Activated CD8-positive, alpha-beta memory T cell treated with anti-CD3 and anti-CD28 coated beads, Interleukin-2, amount 10 ng/mL, durations not matched to agents 7 days and 5 days (primary cell): ENCODE measurements around the gene TMEM161B. TPM values are rescaled to one million over a fixed set of nuclear protein-coding genes. Genes with fewer than 3 reads are reported as not detected.
"Not testable (repeated sequence)": the region's sequence is repeated elsewhere in the genome, so short reads cannot be mapped to it uniquely, and the experiment has no call there.

ENCODE experiments used
- ATAC-seq: fragments of 150-1000 bp; cut with Tn5 transposase; one replicate; pipeline ENCODE4 v1.10.0; 2021; ENCODE audit warnings: moderate library complexity
- CTCF ChIA-PET: fragments of 350-600 bp; sonication (Branson Sonifier 250); formaldehyde crosslinking; loops from one replicate; lab custom pipeline; 2021; ENCODE audit warnings: antibody characterized with exemption; lab: Charles Lee
- DNase-seq: peaks from one replicate; pipeline ENCODE4 v3.0.0-alpha.2; 2020
- H3K27ac Mint-ChIP-seq: one replicate; pipeline ENCODE4 v1.8.0; 2021; ENCODE audit warnings: mild to moderate bottlenecking, mixed read lengths
- H3K27me3 Mint-ChIP-seq: one replicate; pipeline ENCODE4 v1.8.0; 2021; ENCODE audit warnings: mixed read lengths
- H3K36me3 Mint-ChIP-seq: one replicate; pipeline ENCODE4 v1.8.0; 2021; ENCODE audit warnings: mild to moderate bottlenecking, mixed read lengths
- H3K4me1 Mint-ChIP-seq: one replicate; pipeline ENCODE4 v1.8.0; 2021; ENCODE audit warnings: mixed read lengths
- H3K4me3 Mint-ChIP-seq: one replicate; pipeline ENCODE4 v1.8.0; 2021; ENCODE audit warnings: mild to moderate bottlenecking, moderate library complexity, mixed read lengths
- H3K9me3 Mint-ChIP-seq: one replicate; pipeline ENCODE4 v1.8.0; 2022; ENCODE audit warnings: low read depth, mixed read lengths
- total RNA-seq, 2 experiments: library from RNA; stranded (reverse); gene quantifications; one replicate each; pipeline ENCODE4 v1.2.3, GENCODE V29; 2021

Gene TMEM161B
- total RNA-seq, 2 experiments from 2014 or later: 24.3 to 28.0 TPM

DNA sequence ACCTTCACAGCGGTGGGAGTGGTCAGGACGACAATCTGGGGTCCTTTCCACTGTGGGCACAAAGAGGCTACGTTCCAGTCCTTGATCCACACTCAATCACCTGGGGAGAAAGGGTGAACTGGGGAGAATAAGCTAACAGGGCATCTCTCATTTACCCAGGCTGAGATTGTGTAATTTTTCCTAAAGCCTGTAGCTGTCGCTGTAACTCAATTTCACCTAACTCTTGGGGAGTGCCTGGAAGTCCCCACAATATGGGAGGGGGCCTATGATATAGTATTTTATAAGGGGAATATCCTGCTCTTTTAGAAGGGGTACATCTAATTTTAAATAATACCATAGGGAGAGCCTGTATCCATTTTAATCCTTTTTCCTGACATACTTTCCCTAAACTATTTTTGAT lies 79.2 kb downstream of the TMEM161B start:
- CTCF ChIA-PET: not testable (repeated sequence)

DNA sequence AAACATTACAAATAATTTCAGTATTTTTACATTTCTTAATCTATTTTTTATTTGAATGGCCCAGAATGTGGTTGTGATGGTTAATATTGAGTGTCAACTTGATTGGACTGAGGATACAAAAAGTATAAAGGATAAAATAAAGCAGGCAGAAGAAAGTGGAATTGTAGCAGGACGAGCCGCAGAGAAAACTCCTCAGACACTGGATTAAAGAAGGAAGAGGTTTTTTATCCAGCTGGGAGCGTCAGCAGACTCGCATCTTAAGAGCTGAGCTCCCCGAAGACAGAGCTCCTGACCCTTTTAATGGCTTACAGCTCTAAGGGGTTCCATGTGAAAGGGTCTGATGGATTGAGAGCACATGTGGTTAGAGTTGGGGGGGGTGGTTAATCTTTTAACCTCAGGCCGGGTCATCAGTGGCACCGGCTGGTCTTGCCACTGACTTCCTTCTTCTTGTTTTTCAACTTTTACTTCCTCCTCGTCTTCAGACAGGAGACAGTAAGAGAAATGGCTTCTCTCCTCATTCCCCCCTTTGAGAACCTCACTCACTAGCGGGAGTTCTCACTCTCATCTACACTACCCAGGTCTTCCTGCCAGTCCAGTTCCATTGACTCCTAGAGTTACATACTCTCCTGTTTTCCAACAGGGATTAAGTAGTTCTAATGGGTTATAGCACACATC lies 80.0 kb downstream of the TMEM161B start:
- ATAC-seq (no peak), DNase-seq (no peak)
- CTCF ChIA-PET: no interaction called here
- Mint-ChIP-seq H3K4me3 (no peak overlapping the region), H3K4me1 (no peaks in the 10 kb centered on the region), H3K36me3 (peaks cover 42% of the 10 kb centered on the region), H3K9me3 (peaks cover 6% of the 10 kb centered on the region), H3K27ac (no peak overlapping the region), H3K27me3 (no peaks in the 10 kb centered on the region)

More for the DNA sequence above, 79.2 kb downstream of the TMEM161B start:
- H3K4me1 Mint-ChIP-seq, H3K9me3 Mint-ChIP-seq, H3K27ac Mint-ChIP-seq, DNase-seq, ATAC-seq, H3K27me3 Mint-ChIP-seq, H3K4me3 Mint-ChIP-seq: not testable (repeated sequence)
- H3K36me3 Mint-ChIP-seq: peaks cover 49% of the 10 kb centered on the region

- no peak overlapping the region for H3K27ac Mint-ChIP-seq
- peaks cover 9% of the 10 kb centered on the region for H3K36me3 Mint-ChIP-seq
- no peaks in the 10 kb centered on the region for H3K4me1 Mint-ChIP-seq
- H3K27me3 Mint-ChIP-seq: peaks cover 6% of the 10 kb centered on the region
- DNase-seq (no peak), ATAC-seq (no peak)
- CTCF ChIA-PET: interaction anchor here (0.5 kb wide), 1 partner anchor 22 kb away, joined by 3 read pairs; no protein-coding TSS in a partner anchor
- peaks cover 2% of the 10 kb centered on the region for H3K9me3 Mint-ChIP-seq
- no peak overlapping the region for H3K4me3 Mint-ChIP-seq
Observed at GRCh38 chr5:88183255-88183654, 85.4 kb downstream of the TMEM161B start.

DNA sequence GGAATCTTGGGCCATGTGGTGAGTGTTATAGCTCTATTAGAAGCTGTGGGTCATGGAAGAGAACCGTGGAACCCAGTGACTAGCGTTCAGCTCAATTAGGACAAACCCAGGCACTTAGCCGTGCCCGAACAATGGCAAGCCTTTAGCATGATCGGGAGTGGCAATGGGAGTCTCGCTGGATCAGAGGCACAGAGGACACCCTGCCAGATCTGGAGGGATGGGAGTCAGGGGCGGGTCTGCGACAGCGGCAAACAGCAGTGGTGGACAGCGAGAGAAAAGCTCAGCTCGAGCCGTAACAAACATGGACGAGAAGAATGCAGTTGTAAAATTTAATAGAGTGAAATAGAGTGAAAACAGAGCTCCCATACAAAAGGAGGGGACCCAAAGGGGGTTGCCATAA lies 91.2 kb downstream of the TMEM161B start:
- ATAC-seq, H3K36me3 Mint-ChIP-seq, H3K4me3 Mint-ChIP-seq, H3K27me3 Mint-ChIP-seq, H3K9me3 Mint-ChIP-seq, DNase-seq, CTCF ChIA-PET, H3K27ac Mint-ChIP-seq, H3K4me1 Mint-ChIP-seq: not testable (repeated sequence)

DNA sequence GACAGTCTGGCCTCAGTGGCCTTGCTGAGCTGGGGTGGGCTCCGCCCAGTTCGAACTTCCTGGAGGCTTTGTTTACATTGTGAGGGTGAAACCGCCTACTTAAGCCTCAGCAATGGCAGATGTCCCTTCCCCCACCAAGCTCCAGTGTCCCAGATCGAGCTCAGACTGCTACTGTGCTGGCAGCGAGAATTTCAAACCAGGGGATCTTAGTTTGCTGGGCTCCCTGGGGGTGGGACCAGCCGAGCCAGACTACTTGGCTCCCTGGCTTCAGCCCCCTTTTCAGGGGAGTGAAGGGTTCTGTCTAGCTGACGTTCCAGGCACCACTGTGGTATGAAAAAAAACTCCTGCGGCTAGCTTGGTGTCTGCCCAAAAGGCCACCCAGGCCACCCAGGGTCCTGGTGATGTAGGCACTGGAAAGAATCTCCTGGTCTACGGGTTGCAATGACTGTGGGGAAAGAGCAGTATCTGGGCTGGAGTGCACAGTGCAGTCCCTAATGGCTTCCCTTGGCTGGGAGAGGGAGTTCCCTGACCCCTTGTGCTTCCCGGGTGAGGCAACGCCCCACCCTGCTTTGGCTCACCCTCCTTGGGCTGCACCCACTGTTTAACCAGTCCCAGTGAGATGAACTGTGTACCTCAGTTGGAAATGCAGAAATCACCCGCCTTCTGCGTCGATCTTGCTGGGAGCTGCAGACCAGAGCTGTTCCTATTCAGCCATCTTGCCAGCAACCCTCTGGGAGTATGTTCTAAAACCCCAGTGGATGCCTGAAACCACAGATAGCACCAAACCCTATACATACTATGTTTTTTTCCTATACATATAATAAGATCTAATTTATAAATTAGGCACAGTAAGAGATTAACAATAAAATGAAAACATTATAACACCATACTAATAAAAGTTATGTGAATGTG lies 95.5 kb downstream of the TMEM161B start:
- Mint-ChIP-seq H3K4me1 (peaks cover 4% of the 10 kb centered on the region), H3K27ac (no peak overlapping the region), H3K36me3 (peaks cover 2% of the 10 kb centered on the region), H3K4me3 (no peak overlapping the region), H3K9me3 (peaks cover 3% of the 10 kb centered on the region), H3K27me3 (peaks cover 17% of the 10 kb centered on the region)
- CTCF ChIA-PET: no interaction called here
- DNase-seq (no peak), ATAC-seq (no peak)

GRCh38 chr5:88159591-88159990 lies 109.1 kb downstream of the TMEM161B start:
- CTCF ChIA-PET: no interaction called here
- Mint-ChIP-seq H3K9me3 (no peaks in the 10 kb centered on the region), H3K4me3 (no peak overlapping the region), H3K27ac (no peak overlapping the region), H3K27me3 (peaks cover 24% of the 10 kb centered on the region), H3K36me3 (no peaks in the 10 kb centered on the region), H3K4me1 (no peaks in the 10 kb centered on the region)
- ATAC-seq (no peak), DNase-seq (no peak)

DNA sequence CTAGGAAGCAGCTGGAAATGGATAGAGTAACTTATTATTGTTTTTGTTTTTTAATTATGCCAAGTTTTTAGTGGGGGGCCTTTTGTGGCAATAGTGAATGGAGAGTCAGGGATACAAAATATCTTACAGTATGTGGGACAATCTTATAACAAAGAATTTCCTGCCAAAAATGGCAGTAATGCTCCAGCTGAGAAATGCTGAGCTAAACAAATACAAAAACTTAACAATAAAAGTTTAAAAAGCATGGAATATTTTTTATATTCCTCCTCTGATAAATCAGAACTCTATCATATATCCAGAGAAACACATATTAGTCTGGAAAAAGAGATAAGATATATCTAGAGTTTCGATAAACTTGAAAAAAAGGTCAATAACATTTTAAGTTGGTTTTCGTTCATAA lies 110.6 kb downstream of the TMEM161B start:
- Mint-ChIP-seq H3K27me3 (peaks cover 31% of the 10 kb centered on the region), H3K36me3 (no peaks in the 10 kb centered on the region), H3K4me3 (no peak overlapping the region), H3K27ac (no peak overlapping the region), H3K4me1 (no peaks in the 10 kb centered on the region), H3K9me3 (no peaks in the 10 kb centered on the region)
- CTCF ChIA-PET: no interaction called here
- no peak for DNase-seq
- no peak for ATAC-seq

- H3K4me3 Mint-ChIP-seq: no peak overlapping the region
- DNase-seq (no peak), ATAC-seq (no peak)
- CTCF ChIA-PET: no interaction called here
- no peaks in the 10 kb centered on the region for H3K36me3 Mint-ChIP-seq
- no peaks in the 10 kb centered on the region for H3K4me1 Mint-ChIP-seq
- H3K27me3 Mint-ChIP-seq: peaks cover 38% of the 10 kb centered on the region
- H3K27ac Mint-ChIP-seq: no peak overlapping the region
- no peaks in the 10 kb centered on the region for H3K9me3 Mint-ChIP-seq
Observed at GRCh38 chr5:88154891-88155290, 113.8 kb downstream of the TMEM161B start.

- Mint-ChIP-seq H3K27me3 (peaks cover 60% of the 10 kb centered on the region), H3K9me3 (no peaks in the 10 kb centered on the region), H3K36me3 (no peaks in the 10 kb centered on the region), H3K4me3 (no peak overlapping the region), H3K27ac (no peak overlapping the region), H3K4me1 (peaks cover 4% of the 10 kb centered on the region)
- CTCF ChIA-PET: no interaction called here
- DNase-seq (no peak), ATAC-seq (no peak)
Observed at GRCh38 chr5:88150747-88151146, 117.9 kb downstream of the TMEM161B start.

DNA sequence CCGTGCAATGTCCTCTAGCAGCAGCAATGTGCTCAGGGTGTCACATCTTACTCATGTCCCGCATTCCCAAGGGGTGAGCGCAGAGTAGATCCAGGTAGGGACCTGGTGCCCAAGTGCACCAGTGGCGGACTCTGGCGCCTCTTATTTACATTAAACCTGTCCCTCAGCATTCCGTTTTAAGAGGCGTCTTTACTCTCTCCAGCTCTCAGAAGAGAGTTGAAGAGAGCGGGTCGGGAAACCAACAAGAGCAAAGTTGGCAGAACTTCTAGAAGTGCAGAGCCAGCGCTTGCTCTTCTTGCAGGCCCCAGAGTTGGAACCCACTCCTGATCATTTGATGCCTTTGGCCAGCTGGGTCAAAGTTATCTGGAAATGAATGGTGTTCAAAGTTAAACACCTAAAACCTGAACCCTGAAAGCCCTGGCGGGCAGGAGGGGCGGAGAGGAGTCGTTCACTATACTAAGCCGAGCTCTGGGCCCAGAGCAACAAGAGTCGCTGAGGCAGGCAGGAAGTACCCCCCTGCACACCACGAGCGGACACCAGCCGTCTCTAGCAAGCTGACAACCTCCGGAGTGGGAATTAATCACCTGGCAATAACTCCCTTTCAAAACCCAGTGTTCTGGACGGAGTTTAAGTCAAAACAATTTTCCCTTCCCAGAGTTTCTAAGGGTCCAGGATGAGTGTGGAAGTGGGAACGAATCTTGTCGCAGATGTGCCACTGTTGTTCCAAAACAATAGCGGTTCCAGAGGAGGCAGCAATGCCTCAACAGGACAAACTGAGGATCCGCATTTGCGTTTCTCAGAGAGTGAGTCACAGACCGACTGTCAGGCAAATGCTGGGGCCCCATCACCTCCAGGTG lies 122.8 kb downstream of the TMEM161B start:
- no peak for DNase-seq
- no peak for ATAC-seq
- Mint-ChIP-seq H3K27ac (no peak overlapping the region), H3K36me3 (no peaks in the 10 kb centered on the region), H3K9me3 (no peaks in the 10 kb centered on the region), H3K27me3 (peaks cover 53% of the 10 kb centered on the region), H3K4me3 (peak overlapping the region; percentile 35), H3K4me1 (peaks cover 20% of the 10 kb centered on the region)
- CTCF ChIA-PET: interaction anchor here (0.6 to 1.6 kb wide), 3 partner anchors 515 to 545 kb away, joined by 3 to 6 read pairs (median 3); no protein-coding TSS in a partner anchor

GRCh38 chr5:88145221-88145610 lies 123.4 kb downstream of the TMEM161B start:
- ATAC-seq (no peak), DNase-seq (no peak)
- Mint-ChIP-seq H3K36me3 (no peaks in the 10 kb centered on the region), H3K9me3 (no peaks in the 10 kb centered on the region), H3K4me1 (peaks cover 20% of the 10 kb centered on the region), H3K4me3 (peak overlapping the region; percentile 35), H3K27ac (no peak overlapping the region), H3K27me3 (peaks cover 52% of the 10 kb centered on the region)
- CTCF ChIA-PET: interaction anchor here (1.1 to 1.6 kb wide), 2 partner anchors 520 to 546 kb away, joined by 3 to 6 read pairs; no protein-coding TSS in a partner anchor
